ENCODE results near the gene RIGI. TPM values are rescaled to one million over a fixed set of nuclear protein-coding genes. Genes with fewer than 3 reads are reported as not detected.

RIGI gene
- total and polyA plus RNA-seq, 2 experiments from 2014 or later, result 2.5 to 5.9 TPM

- peaks cover 53% of the 10 kb centered on the region for H3K79me2 ChIP-seq
- H3K4me1 ChIP-seq (ENCODE audit: insufficient read depth), result peaks cover 2% of the 10 kb centered on the region
- no peaks in the 10 kb centered on the region for H4K20me1 ChIP-seq (ENCODE audit: insufficient read depth, poor library complexity, severe bottlenecking)
- no peak overlapping the region for H3K4me2 ChIP-seq
- WGBS (ENCODE audit: low lambda C conversion rate, missing lambda C conversion rate), result 97% methylated on average over 6 of the region's 6 CpGs
- no peak for TF ChIP-seq EZH2phosphoT487 (IDR thresholded peaks at IDR 0.05; ENCODE audit: low read depth, severe bottlenecking, unreplicated experiment)
- TF ChIP-seq CTCF (IDR thresholded peaks at IDR 0.05; ENCODE audit: poor library complexity), result no peak
- TF ChIP-seq EZH2 (IDR thresholded peaks at IDR 0.05; ENCODE audit: borderline replicate concordance), result no peak
- H2AFZ ChIP-seq, result no peak overlapping the region
- no peak for DNase-seq (ENCODE audit: low spot score)
- no peaks in the 10 kb centered on the region for H3K36me3 ChIP-seq (replicated peaks; ENCODE audit: insufficient read depth, low read depth)
- no peak overlapping the region for H3K4me3 ChIP-seq
- no peaks in the 10 kb centered on the region for H3K9me3 ChIP-seq (ENCODE audit: low read depth)
- H3K27ac ChIP-seq, result no peak overlapping the region
- no peaks in the 10 kb centered on the region for H3K9me2 ChIP-seq (replicated peaks; ENCODE audit: insufficient read depth)
- no peaks in the 10 kb centered on the region for H3K27me3 ChIP-seq
These were observed 40.0 kb upstream of the RIGI start for GRCh38 chr9:32565967-32566366.

DNA sequence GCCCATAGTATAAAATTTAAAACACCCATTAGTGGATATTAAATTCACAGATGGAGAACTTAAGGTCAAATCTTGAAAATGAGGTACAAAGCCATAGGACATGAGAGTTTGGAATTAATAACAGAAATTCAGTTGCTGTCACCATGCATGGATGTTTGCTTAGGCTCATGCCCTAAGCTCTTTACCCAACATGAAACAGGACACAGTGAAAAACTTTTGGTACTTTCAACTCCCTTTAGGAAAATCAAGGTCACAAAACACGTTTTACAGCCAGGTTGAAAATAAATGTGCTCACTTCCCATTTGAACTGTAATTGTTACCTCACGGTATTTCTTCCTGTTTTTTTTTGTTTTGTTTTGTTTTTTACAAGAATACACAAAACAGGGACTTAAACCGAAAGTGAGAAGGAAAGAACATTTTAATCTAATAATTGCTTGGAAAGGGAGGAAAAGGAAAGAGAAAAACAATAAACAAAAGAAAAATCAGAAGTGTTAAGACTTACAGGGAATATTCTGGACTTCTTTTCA lies 32.5 kb upstream of the RIGI start:
- TF ChIP-seq EZH2phosphoT487 (IDR thresholded peaks at IDR 0.05; ENCODE audit: low read depth, severe bottlenecking, unreplicated experiment) (no peak), EZH2 (IDR thresholded peaks at IDR 0.05; ENCODE audit: borderline replicate concordance) (no peak), CTCF (IDR thresholded peaks at IDR 0.05; ENCODE audit: poor library complexity) (no peak)
- Histone ChIP-seq H4K20me1 (ENCODE audit: insufficient read depth, poor library complexity, severe bottlenecking) (no peaks in the 10 kb centered on the region), H3K4me1 (ENCODE audit: insufficient read depth) (peaks cover 4% of the 10 kb centered on the region), H3K9me3 (ENCODE audit: low read depth) (no peaks in the 10 kb centered on the region), H3K27ac (no peak overlapping the region), H2AFZ (no peak overlapping the region), H3K36me3 (replicated peaks; ENCODE audit: insufficient read depth, low read depth) (no peaks in the 10 kb centered on the region), H3K4me2 (no peak overlapping the region), H3K9me2 (replicated peaks; ENCODE audit: insufficient read depth) (no peaks in the 10 kb centered on the region), H3K79me2 (peaks cover 60% of the 10 kb centered on the region), H3K27me3 (no peaks in the 10 kb centered on the region), H3K4me3 (no peak overlapping the region)
- DNase-seq (ENCODE audit: low spot score), result no peak
- WGBS (ENCODE audit: low lambda C conversion rate, missing lambda C conversion rate), result 93% methylated on average over 3 of the region's 3 CpGs

GRCh38 chr9:32554591-32554990 lies 28.6 kb upstream of the RIGI start:
- Histone ChIP-seq H3K4me1 (ENCODE audit: insufficient read depth) (peaks cover 10% of the 10 kb centered on the region), H3K4me3 (no peak overlapping the region), H4K20me1 (ENCODE audit: insufficient read depth, poor library complexity, severe bottlenecking) (peaks cover 3% of the 10 kb centered on the region), H3K4me2 (no peak overlapping the region), H2AFZ (no peak overlapping the region), H3K9me3 (ENCODE audit: low read depth) (no peaks in the 10 kb centered on the region), H3K27ac (no peak overlapping the region), H3K9me2 (replicated peaks; ENCODE audit: insufficient read depth) (no peaks in the 10 kb centered on the region), H3K27me3 (no peaks in the 10 kb centered on the region), H3K36me3 (replicated peaks; ENCODE audit: insufficient read depth, low read depth) (no peaks in the 10 kb centered on the region), H3K79me2 (peaks cover 48% of the 10 kb centered on the region)
- no peak for DNase-seq (ENCODE audit: low spot score)
- no peak for TF ChIP-seq EZH2 (IDR thresholded peaks at IDR 0.05; ENCODE audit: borderline replicate concordance)

- no peaks in the 10 kb centered on the region for H3K9me3 ChIP-seq (ENCODE audit: low read depth)
- peaks cover 15% of the 10 kb centered on the region for H3K4me1 ChIP-seq (ENCODE audit: insufficient read depth)
- H2AFZ ChIP-seq, result no peak overlapping the region
- DNase-seq (ENCODE audit: low spot score), result no peak
- H3K27ac ChIP-seq, result peak overlapping the region; percentile 100
- 77% methylated on average over 2 of the region's 2 CpGs for WGBS (ENCODE audit: low lambda C conversion rate, missing lambda C conversion rate)
- H3K4me3 ChIP-seq, result no peak overlapping the region
- no peaks in the 10 kb centered on the region for H3K36me3 ChIP-seq (replicated peaks; ENCODE audit: insufficient read depth, low read depth)
- no peaks in the 10 kb centered on the region for H3K9me2 ChIP-seq (replicated peaks; ENCODE audit: insufficient read depth)
- peaks cover 8% of the 10 kb centered on the region for H4K20me1 ChIP-seq (ENCODE audit: insufficient read depth, poor library complexity, severe bottlenecking)
- peaks cover 49% of the 10 kb centered on the region for H3K79me2 ChIP-seq
- TF ChIP-seq CTCF (IDR thresholded peaks at IDR 0.05; ENCODE audit: poor library complexity) (no peak), EZH2 (IDR thresholded peaks at IDR 0.05; ENCODE audit: borderline replicate concordance) (no peak), EZH2phosphoT487 (IDR thresholded peaks at IDR 0.05; ENCODE audit: low read depth, severe bottlenecking, unreplicated experiment) (no peak)
- peak overlapping the region; percentile 76 for H3K4me2 ChIP-seq
- H3K27me3 ChIP-seq, result no peaks in the 10 kb centered on the region
These were observed 28.1 kb upstream of the RIGI start for GRCh38 chr9:32554107-32554506.

Data from hepatocyte (in vitro differentiated cells).